Amniotic epithelial cell (primary cell): Measurements from ENCODE around the gene FAM229B.

ENCODE experiments used
- DNase-seq: peaks from one replicate; pipeline ENCODE4 v3.0.0-alpha.2; 2010; ENCODE audit warnings: low read depth

Gene FAM229B

DNA sequence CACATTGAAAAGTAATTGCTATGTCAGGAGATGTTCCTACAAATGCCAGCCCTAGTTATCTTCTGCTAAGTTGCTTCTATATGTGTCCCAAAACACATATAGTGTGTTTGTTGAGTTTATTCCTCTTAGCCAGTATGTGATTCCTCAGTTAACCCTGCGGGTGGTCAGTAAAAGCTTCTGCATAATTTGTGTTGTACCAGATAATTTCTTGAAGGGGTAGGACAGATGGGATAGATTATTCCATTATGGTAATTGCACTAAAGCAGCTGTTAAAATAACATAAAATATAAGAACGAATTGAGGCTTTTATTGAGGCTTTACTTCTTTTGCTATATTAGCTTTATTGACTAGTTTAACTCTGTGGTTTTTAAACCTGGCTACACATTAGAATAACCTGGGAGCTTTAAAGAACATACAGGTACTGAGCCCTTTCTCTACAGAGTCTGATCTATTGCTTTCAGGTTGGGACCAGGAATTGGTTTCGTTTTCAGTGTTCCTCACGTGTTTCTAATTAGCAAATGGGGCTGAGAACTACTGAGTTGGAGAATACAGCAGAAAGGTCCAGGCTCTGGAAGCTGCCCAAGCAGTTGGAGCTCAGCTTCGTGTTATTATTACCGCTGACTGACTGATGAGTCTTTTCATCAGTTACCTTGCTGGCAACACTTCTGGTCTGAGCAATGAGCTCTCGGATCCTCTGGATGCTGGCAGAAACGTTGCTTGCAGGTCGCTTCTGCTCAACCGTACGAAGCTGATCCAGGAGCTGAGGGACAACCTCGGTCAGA is 56.9 kb downstream of the FAM229B start:
- DNase-seq: no peak

GRCh38 chr6:112145080-112145573 is 57.7 kb downstream of the FAM229B start:
- DNase-seq: no peak

- no peak for DNase-seq
Measured at GRCh38 chr6:112148103-112148502, 60.7 kb downstream of the FAM229B start.

GRCh38 chr6:112149236-112149635 is 61.8 kb downstream of the FAM229B start:
- peak; percentile 26 for DNase-seq

GRCh38 chr6:112149719-112150263 is 62.4 kb downstream of the FAM229B start:
- peak; percentile 35 for DNase-seq

- DNase-seq: peak; percentile 27
Measured at GRCh38 chr6:112150363-112150762, 63.0 kb downstream of the FAM229B start.
